ENCODE results near the gene C1QTNF9.
"Not testable (repeated sequence)": the region's sequence is repeated elsewhere in the genome, so short reads cannot be mapped to it uniquely, and the experiment has no call there.

Gene C1QTNF9

GRCh38 chr13:24281188-24282008 is 28.0 kb upstream of the C1QTNF9 start:
- DNase-seq (ENCODE audit: low read depth in 1 of 2, low spot score in 1 of 2) = no peak

GRCh38 chr13:24282256-24282655 is 27.1 kb upstream of the C1QTNF9 start:
- no peak for DNase-seq (ENCODE audit: low read depth in 1 of 2, low spot score in 1 of 2)

- DNase-seq (ENCODE audit: low read depth in 1 of 2, low spot score in 1 of 2) = no peak
Observed at GRCh38 chr13:24284889-24285565, 24.4 kb upstream of the C1QTNF9 start.

DNA sequence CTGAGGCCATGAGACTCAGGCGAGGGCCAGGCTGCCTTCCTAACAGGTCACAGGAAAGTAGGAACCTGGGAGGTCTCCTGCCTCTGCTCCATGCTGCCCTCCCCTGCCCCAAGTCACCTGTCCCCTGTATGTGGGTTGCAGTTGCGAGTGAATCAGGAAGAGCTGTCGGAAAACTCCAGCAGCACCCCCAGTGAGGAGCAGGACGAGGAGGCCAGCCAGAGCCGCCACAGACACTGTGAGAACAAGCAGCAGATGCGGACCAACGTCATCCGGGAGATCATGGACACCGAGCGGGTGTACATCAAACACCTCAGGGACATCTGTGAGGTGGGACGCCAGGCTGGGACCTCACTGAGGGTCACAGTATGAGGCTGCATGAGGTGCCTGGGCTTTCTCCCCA is 22.8 kb upstream of the C1QTNF9 start:
- DNase-seq (ENCODE audit: low read depth in 1 of 2, low spot score in 1 of 2) = no peak

GRCh38 chr13:24287748-24288287 is 21.6 kb upstream of the C1QTNF9 start:
- DNase-seq (ENCODE audit: low read depth in 1 of 2, low spot score in 1 of 2) = no peak

- no peak for DNase-seq (ENCODE audit: low read depth in 1 of 2, low spot score in 1 of 2)
Observed at GRCh38 chr13:24288870-24289269, 20.5 kb upstream of the C1QTNF9 start.

- DNase-seq (ENCODE audit: low read depth in 1 of 2, low spot score in 1 of 2) = no peak
Observed at GRCh38 chr13:24290280-24290932, 19.0 kb upstream of the C1QTNF9 start.

DNA sequence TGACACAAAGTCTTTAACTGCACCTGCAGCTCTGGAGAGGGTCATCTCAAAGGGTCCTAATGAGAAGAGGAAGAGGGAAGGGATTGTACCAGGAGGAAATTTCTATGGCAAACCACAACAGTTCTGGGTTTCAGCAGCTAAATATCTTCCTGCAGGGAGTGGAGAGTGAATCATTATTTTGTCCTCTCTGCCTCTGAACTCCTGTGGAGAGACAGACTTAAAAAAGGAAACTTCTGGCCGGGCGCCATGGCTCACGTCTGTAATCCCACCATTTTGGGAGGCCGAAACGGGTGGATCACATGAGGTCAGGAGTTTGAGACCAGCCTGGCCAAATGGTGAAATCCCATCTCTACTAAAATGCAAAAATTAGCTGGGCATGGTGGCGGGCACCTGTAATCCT is 16.9 kb upstream of the C1QTNF9 start:
- no peak for DNase-seq (ENCODE audit: low read depth in 1 of 2, low spot score in 1 of 2)

DNA sequence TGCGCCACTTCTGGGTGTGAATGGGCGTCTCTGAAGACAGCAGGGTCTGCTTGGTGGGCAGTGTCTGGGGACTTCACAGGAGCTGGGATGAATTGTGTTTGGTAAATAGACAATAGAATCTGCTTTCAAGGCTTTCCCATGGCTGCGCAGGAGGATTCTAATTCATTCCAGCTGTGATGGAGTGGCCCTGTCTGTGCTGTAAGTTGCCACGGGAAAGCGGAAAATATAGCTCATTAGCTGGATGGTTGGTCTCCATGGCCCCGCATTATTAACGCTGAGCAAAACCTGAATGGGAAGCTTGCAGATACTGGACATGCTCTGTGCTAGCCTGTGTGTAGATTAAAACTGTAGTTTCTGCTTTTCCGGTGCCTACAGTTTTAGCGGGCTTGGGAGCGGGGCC is 15.6 kb upstream of the C1QTNF9 start:
- no peak for DNase-seq (ENCODE audit: low read depth in 1 of 2, low spot score in 1 of 2)

- no peak for DNase-seq (ENCODE audit: low read depth in 1 of 2, low spot score in 1 of 2)
Observed at GRCh38 chr13:24299488-24300114, 9.8 kb upstream of the C1QTNF9 start.

DNA sequence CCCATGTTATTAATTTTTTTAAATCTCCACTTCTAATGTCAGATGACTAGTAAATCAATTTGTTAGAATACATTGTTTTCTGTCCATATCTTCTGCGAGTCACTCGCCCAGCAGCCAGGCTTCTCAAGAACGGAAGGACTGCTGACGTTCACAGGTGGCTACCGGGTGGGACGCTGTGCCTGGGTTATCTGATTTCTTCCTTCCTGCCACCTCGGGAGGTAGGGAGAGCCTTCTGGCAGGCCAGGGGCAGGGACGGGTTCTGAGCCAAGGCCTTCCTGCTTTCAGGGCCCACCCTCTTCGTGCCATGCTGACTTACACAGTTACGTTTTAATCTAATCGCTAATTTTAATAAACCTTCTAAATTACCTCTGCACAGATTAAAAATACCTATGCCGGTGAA is 7.9 kb upstream of the C1QTNF9 start:
- DNase-seq (ENCODE audit: low read depth in 1 of 2, low spot score in 1 of 2) = no peak

DNA sequence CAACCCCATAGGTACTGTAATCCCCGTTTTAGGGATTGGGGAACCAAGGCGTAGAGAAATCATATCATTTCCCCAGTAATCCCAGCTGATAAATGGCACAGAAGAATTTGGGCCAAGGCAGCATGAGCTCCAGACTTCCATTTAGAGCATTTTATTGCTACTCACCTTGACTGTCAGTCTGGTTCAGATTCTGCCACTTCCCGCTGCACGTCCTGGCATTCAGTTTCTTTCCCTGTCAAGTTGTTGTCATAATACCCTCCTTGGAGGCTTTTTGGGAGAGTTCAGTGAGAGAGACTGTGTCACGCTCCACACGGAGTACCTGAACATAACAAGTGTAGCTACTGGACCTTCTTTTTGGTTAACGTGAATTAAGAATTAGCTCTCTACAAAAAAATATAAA is 7.5 kb upstream of the C1QTNF9 start:
- no peak for DNase-seq (ENCODE audit: low read depth in 1 of 2, low spot score in 1 of 2)

DNA sequence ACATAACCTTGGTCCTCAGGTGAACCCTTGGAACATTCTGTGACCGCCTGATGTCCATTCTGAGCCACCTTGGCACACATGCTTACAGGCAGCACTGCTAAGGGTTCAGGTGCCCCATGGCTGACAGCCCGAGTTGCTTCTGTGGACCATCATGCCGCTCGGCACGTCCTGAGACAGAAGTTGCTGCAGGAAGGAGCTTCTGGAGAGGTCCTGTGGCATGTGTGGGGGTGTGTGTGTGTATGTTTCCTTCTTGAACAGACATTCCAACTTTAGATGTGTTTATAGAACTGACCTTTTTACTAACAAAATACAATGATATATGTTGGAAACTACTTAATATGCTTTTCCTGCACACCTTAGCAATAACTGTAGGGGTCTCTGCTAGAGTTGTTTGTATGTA is 4.8 kb upstream of the C1QTNF9 start:
- DNase-seq (ENCODE audit: low read depth in 1 of 2, low spot score in 1 of 2) = no peak

DNA sequence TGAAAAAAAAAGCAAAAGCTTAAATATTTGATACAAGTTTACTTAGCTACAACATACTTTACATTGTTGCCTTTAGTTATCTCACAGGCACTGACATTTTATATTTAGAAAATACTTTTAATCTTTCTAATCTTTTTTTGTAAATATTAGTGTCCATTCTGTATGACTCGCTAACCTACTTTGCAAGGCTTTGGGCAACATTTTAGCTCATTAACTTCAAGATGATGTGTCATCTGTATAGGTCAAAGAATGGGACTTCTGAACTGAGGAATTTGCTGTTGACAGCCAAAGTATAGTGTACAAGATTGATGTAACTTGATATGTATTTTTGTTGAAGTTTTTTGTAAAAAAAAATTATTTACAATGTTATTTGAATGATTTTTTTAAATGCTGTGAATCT is 2.7 kb upstream of the C1QTNF9 start:
- no peak for DNase-seq (ENCODE audit: low read depth in 1 of 2, low spot score in 1 of 2)

DNA sequence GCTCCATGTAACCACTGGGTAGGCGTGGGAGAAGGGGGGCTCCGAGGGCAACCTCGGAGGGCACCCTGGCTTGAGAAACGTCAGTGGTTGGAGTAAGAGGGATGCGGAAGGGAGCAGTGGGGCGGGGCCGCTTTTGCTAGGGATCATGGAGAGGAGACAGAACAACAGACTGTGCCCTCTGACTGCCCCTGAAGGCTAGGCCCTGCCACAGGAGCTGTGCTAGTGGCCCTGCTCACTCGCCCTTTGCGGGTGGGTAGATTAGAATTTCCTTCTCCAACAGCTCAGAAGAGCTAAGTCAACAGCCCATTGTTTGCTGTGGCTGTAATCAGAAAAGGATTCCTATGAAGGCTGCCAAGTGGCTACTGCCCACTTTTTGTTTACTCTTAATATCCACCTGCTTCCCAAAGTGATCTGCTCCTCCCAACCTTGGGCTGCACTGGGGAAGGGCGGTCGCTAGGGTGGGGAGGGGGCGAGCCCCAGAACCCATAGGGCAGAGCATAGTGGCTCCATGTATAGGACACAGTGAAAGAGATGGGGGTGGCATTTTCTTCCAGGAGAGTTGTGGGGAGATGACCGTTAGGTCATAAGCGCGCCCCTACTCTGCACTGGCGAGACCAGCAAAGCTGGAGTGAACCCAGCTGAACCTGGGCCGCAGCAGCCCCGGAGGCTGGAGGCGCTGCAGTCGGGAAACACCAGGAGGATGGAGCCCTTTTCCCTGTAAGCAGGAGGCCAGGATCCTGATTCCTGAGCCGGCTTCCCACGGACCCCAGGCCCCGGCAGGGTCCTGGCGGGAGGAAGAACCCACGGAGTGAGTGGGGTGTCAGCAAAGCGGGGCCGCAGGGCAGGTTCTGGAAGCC is 1.9 kb upstream of the C1QTNF9 start:
- no peak for DNase-seq (ENCODE audit: low read depth in 1 of 2, low spot score in 1 of 2)

DNA sequence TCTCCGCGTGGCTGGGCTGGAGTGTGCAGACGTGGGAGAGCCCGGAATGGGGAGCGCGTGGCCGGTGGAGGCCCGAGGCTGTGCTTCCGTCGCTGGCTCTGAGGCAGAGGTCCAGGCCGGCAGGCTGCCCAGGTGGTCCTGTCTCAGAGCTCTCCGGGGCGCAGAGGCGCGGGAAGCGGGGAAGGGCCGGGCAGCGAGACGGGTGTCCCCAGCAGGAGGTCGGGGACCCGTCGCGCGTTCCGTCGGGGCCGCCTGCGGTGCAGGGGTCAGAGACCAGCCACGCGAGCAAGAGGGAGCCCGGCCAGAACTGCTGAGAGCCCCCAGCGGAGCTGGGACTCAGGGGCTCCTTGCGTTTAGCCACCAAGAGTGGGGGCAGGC is 1.3 kb upstream of the C1QTNF9 start:
- no peak for DNase-seq (ENCODE audit: low read depth in 1 of 2, low spot score in 1 of 2)

GRCh38 chr13:24308488-24309020 is 826 bp upstream of the C1QTNF9 start:
- DNase-seq (ENCODE audit: low read depth in 1 of 2, low spot score in 1 of 2) = no peak

DNA sequence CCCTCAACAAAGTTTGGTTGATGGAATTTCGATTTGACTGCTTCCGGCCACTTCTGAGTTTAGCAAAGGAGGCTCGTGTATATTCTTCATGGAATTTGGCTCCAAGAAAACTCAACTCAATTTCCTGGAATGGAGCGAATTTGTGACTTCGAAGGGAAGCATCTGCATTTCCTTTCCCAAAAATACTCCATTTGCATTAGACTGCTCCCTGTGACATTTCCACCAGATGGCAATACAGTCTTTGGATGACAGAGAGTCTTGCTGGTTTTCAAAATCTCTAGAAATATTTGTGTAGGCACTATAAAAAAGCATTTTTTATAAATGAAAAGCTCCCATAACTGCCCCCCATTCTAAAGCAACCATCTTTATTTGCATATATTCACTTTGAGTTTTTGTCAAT is 4.1 kb downstream of the C1QTNF9 start:
- DNase-seq (ENCODE audit: low read depth in 1 of 2, low spot score in 1 of 2) = no peak

DNA sequence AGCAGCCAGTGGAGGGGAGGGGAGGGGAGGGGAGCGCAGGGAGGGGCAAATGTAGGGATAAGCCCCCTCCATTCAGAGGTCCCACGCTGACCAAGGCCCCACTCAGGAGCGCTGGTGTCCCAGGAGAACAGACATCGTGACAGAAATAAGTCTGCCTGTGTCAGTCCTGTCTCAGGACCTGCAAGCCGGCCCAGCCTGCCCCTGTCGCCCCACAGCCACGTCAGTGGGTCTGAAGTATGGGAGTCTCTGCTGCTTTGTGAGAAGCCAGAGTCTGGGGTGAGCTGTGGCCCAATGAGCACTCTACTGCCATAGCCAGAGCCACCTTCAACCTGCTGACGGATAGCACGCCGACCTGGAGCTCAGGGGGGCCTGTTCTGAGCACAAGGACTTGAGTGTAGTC is 8.5 kb downstream of the C1QTNF9 start:
- DNase-seq (ENCODE audit: low read depth in 1 of 2, low spot score in 1 of 2) = not testable (repeated sequence)

- DNase-seq (ENCODE audit: low read depth in 1 of 2, low spot score in 1 of 2) = not testable (repeated sequence)
Observed at GRCh38 chr13:24318878-24319277, 9.5 kb downstream of the C1QTNF9 start.
